GM19351 (cell line): Measurements from ENCODE around the gene CCDC85C.

ENCODE experiments used
- ATAC-seq: cut with Tn5 transposase; IDR thresholded peaks from one replicate; pipeline ENCODE4 v1.9.1; 2021; ENCODE audit warnings: mild to moderate bottlenecking, moderate library complexity; ENCODE audit not compliant: unreplicated experiment

Gene CCDC85C

GRCh38 chr14:99542566-99542965, 61.4 kb downstream of the CCDC85C start:
- ATAC-seq: no peak

- ATAC-seq: no peak
These were observed 62.1 kb downstream of the CCDC85C start for GRCh38 chr14:99541677-99542470.

- ATAC-seq: no peak
These were observed 62.8 kb downstream of the CCDC85C start for GRCh38 chr14:99541211-99541610.

- ATAC-seq: no peak
These were observed 63.6 kb downstream of the CCDC85C start for GRCh38 chr14:99540196-99541032.

GRCh38 chr14:99539491-99539890, 64.5 kb downstream of the CCDC85C start:
- no peak for ATAC-seq

- ATAC-seq: no peak
These were observed 65.3 kb downstream of the CCDC85C start for GRCh38 chr14:99538733-99539132.

GRCh38 chr14:99538275-99538674, 65.7 kb downstream of the CCDC85C start:
- ATAC-seq: no peak

- ATAC-seq: no peak
These were observed 66.6 kb downstream of the CCDC85C start for GRCh38 chr14:99537399-99537798.

GRCh38 chr14:99535908-99536778, 67.9 kb downstream of the CCDC85C start:
- ATAC-seq: no peak

GRCh38 chr14:99535448-99535847, 68.6 kb downstream of the CCDC85C start:
- ATAC-seq: no peak

GRCh38 chr14:99534863-99535262, 69.1 kb downstream of the CCDC85C start:
- no peak for ATAC-seq

GRCh38 chr14:99534333-99534732, 69.7 kb downstream of the CCDC85C start:
- no peak for ATAC-seq

GRCh38 chr14:99532310-99532709, 71.7 kb downstream of the CCDC85C start:
- ATAC-seq: no peak

GRCh38 chr14:99531251-99532096, 72.5 kb downstream of the CCDC85C start:
- no peak for ATAC-seq

GRCh38 chr14:99530407-99531155, 73.4 kb downstream of the CCDC85C start:
- ATAC-seq: no peak

GRCh38 chr14:99529899-99530298, 74.1 kb downstream of the CCDC85C start:
- ATAC-seq: no peak

- ATAC-seq: no peak
These were observed 76.5 kb downstream of the CCDC85C start for GRCh38 chr14:99527427-99528076.

GRCh38 chr14:99527026-99527425, 77.0 kb downstream of the CCDC85C start:
- ATAC-seq: no peak

- ATAC-seq: no peak
These were observed 78.3 kb downstream of the CCDC85C start for GRCh38 chr14:99525699-99526080.
